WI38 (cell line): ENCODE results near the gene HSPG2.

ENCODE experiments used
- H3K4me3 ChIP-seq: 2 replicates; pipeline ENCODE4 v1.5.1; 2011; ENCODE audit warnings: low read depth, mild to moderate bottlenecking, control low read depth, low read length
- TF ChIP-seq, protein P1 (sequence below): IDR thresholded peaks from 2 replicates; pipeline ENCODE4 v1.5.1; 2012; ENCODE audit warnings: low read depth, mild to moderate bottlenecking, control low read depth, low read length

The HSPG2 gene

DNA sequence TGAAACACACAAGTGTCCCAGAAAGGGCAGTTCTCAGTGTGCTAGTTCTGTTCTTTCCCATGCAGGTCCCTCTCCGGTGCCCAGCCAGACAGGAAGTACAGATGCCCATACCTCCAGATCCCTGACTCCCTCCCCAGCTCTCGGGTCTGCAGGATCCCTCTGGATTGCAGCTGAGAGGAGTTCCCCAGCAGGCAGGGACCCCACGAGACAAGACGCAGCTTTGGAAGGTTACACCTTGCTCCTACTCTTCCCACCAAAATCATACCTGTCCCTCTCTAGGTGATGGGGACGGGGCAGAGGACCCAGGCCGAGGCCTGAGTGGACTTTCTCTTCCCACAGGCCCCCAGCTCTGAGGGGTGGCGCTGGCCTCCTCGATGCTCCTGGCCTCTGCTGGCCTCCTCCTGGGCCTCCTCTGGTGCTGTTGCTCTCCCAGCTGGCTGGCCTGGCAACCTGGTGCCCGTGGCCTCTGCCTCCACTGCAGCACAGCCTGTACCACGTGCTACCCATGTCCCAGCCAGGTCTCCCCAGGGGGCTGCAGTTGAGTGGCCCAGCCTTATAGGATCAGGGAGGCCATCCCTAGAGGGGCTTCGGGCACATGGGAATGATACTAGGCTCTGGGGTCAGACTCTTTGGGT lies 115.6 kb downstream of the HSPG2 start:
- TF ChIP-seq, protein P1, sequence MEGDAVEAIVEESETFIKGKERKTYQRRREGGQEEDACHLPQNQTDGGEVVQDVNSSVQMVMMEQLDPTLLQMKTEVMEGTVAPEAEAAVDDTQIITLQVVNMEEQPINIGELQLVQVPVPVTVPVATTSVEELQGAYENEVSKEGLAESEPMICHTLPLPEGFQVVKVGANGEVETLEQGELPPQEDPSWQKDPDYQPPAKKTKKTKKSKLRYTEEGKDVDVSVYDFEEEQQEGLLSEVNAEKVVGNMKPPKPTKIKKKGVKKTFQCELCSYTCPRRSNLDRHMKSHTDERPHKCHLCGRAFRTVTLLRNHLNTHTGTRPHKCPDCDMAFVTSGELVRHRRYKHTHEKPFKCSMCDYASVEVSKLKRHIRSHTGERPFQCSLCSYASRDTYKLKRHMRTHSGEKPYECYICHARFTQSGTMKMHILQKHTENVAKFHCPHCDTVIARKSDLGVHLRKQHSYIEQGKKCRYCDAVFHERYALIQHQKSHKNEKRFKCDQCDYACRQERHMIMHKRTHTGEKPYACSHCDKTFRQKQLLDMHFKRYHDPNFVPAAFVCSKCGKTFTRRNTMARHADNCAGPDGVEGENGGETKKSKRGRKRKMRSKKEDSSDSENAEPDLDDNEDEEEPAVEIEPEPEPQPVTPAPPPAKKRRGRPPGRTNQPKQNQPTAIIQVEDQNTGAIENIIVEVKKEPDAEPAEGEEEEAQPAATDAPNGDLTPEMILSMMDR: no peak
- no peak overlapping the region for H3K4me3 ChIP-seq

GRCh38 chr1:21820597-21821232 lies 116.4 kb downstream of the HSPG2 start:
- no peak overlapping the region for H3K4me3 ChIP-seq
- TF ChIP-seq, protein P1: no peak

GRCh38 chr1:21818656-21819055 lies 118.5 kb downstream of the HSPG2 start:
- TF ChIP-seq, protein P1: no peak
- H3K4me3 ChIP-seq: no peak overlapping the region

- TF ChIP-seq, protein P1: no peak
- no peak overlapping the region for H3K4me3 ChIP-seq
These were observed 120.4 kb downstream of the HSPG2 start for GRCh38 chr1:21816602-21817302.

DNA sequence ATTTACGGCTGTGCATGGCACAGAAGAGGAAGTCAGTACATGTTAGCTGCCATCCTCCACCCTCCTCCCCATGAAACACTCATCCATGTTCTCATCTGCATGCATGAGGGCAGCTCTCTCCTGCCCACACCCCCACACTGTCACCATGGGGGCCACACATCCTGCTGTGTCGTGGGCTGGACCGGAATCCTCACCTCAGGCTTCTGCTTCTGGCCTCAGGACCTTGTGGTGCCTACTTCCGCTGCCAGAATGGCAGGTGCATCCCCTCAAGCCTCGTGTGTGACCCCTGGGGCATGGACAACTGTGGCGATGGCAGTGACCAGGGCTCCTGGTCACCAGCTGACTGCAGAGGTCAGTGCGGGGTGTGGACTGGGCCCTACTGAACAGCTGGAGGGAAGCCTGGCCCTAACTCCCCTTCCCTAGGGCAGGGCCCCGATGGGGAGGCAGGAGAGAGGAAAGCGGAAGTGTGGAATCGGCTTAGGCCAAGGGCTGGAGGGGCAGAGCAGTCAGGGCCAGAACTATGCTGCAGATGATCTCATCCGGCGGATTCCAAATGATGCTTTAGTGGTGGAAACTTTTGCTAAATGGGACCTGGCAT lies 121.3 kb downstream of the HSPG2 start:
- H3K4me3 ChIP-seq: no peak overlapping the region
- TF ChIP-seq, protein P1: no peak

GRCh38 chr1:21814981-21815582 lies 122.0 kb downstream of the HSPG2 start:
- TF ChIP-seq, protein P1: no peak
- no peak overlapping the region for H3K4me3 ChIP-seq
